ENCODE results near the gene TRIO.
"Not testable (repeated sequence)": the region's sequence is repeated elsewhere in the genome, so short reads cannot be mapped to it uniquely, and the experiment has no call there.

TRIO gene

GRCh38 chr5:14142827-14143545 lies at the start of gene TRIO:
Gene TRIO, plus strand, starts transcription at chr5:14143342. Its CDS starts 384 bp downstream, at chr5:14143726.
- peak; percentile 89 for FAIRE-seq

GRCh38 chr5:14097380-14097779 lies 45.8 kb upstream of the TRIO start:
- FAIRE-seq: not testable (repeated sequence)

- no peak for FAIRE-seq
These were observed 45.1 kb upstream of the TRIO start for GRCh38 chr5:14097998-14098471.

DNA sequence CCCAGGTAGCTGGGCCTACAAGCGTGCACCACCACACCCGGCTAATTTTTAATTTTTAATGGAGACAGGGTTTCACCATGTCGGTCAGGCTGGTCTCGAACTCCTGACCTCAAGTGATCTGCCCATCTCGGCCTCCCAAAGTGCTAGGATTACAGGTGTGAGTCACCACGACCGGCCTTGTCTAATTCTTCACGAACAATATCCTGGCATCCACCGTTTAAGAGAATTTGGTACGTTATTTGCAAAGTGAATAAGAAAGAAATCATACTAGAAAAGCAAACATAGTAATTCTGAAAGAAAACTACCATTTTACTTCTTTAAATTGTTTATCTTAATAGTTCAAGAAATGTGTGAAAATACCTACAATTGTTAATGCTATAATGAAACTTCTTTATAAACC lies 42.9 kb upstream of the TRIO start:
- peak; percentile 6 for FAIRE-seq

DNA sequence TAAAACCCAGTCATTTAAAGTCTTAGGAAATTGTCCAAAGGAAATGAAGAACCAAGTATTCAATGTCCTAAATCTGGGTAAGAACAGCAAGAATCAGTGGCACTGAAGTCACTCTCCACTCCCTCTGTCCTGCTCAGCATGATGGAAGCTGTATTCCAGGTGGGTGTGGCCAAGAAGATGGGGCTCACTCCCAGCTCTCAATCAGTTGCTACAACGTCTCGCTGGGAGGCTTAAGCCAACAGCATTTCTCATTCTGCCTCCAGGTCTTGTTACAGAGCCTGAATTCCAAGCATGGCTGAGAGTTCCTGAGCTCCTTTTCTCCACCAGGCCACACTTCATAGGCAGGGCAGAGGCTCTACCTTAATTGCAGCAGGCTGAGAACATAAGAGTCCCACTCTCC lies 41.2 kb upstream of the TRIO start:
- no peak for FAIRE-seq

GRCh38 chr5:14102666-14103065 lies 40.5 kb upstream of the TRIO start:
- no peak for FAIRE-seq

DNA sequence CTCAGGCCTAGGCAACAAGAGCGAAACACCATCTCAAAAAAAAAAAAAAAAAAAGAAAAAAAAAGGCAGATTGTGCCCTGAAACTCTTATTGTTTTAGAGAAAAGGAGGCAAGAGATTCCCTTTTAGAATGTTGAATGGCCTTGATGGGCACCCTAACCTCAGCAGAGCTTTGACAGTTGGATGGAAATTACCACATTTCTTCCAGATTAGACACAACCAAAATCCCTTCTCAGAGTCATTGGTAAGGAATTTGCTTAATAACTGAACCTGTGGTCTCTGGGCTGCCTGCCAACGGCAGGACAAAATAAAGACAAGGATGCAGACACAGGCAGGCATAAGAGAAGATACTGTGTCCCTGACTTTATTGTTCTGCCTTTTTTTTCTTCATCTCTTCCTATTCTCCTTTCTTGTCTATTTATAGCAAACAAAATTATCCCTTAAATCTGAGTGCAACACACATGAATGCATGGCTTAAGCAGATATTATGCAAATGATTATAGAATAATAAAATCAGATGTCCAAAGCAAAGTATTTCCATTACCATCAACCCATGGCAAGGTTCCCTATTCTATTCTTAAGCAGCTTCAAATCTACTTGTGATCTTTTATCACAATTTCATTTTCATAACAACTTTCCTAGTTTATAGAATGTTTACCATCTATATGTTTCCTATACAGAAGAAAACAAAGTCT lies 37.3 kb upstream of the TRIO start:
- FAIRE-seq: no peak

DNA sequence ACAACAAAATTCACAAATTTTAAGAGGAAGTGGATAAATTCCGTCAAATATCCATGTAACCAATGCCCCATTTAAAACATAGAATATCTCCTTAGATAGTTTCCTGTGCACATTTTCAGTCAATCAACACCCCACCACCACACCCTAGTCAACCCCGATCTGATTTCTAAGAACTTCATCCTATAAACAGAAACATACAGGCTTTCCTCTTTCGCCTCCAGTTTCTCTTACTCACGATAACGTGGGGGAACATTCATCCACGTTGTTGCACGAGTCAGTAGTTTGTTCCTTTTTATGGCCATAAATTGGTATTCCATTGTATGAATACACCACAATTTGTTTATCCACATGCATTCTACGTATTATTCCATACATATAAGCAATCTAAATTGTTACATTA lies 35.6 kb upstream of the TRIO start:
- FAIRE-seq: no peak

DNA sequence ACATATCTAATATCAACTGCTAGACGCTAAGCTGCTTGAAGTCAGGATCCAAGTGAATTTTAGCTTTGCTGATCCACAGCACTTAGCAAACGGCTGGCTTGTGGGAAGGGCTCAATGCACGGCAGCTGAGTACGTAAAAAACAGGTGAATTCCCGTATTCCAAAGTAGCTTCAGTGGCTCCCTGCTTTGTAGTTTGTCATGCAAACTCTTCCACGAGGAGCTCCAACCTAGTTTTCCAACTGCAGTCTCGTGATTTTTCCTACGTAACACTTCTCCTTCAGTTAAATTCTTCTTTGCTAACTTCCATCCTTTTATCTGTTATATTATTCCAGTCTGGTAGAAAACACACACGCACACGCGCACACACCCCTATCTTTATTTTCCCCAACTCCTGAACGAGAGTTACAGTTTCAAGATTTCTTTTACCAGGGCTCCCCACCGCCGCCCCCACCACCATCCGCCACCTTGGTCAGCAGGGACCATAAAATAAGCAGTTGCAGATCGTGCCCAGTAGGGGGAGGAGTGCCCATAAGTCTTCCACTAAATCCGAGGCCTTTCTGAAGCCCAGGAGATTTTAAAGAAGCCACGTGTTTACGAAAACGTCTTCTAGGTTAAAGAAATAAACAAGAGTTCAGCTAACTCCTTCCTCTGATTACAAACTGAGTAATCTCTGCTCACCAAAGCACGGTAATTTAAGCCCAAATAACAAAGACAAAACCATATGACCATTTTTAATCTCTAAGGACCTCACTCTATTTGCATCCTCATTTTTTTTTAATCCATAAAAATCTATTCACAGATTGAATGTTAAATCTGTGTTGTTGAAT lies 34.8 kb upstream of the TRIO start:
- peak; percentile 65 for FAIRE-seq

DNA sequence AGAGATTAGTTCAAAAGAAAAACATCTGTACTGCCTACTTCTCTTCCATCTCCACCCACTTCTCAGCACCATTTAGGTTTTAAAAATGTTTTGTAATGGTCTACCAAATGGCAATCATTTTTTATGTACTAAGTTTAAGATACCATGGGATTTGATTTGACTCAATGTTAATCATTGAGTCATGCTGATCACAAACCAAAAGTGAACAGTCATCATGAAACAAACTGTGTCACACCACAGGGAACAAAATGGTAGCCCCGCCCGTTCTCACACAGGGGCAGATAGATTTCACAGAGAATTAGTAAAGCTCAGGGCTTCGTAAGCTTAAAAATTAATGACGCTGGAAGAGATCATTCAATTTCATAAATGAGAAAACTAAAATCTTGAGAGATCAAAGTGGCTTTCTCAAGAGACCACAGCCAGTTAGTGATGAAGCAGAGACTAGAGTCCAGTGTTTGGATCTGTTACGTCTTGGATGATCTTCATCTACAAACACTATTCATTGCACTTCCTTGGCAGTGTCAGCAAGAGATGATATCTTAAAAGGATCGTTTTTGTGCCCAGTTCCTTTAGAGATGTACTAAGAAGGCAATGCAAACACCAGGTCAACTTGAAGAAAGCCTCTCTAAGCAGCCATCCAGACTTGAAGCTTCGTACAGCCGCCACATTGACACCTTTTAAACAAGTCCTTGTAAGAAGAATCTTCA lies 33.9 kb upstream of the TRIO start:
- FAIRE-seq: no peak

DNA sequence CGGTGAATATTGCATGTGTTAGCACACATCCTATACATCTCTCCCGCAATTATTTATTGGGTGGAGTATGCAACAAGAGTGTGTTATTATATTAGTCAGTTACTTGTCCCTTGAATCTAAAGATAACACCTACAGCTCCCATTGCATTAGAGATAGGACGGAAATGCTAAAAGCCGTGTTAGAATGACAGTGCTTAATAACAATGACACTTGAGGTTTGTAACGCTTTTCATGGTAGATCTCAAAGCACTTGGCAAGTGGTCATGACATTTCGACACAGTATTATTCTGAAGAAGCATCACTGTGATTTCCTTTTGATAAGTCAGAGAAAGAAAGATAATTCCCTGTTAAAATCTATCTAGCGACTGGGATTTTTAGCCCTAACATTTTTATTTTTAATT lies 33.4 kb upstream of the TRIO start:
- FAIRE-seq: no peak

GRCh38 chr5:14110196-14110595 lies 32.9 kb upstream of the TRIO start:
- no peak for FAIRE-seq

- FAIRE-seq: no peak
These were observed 32.5 kb upstream of the TRIO start for GRCh38 chr5:14110680-14111079.

DNA sequence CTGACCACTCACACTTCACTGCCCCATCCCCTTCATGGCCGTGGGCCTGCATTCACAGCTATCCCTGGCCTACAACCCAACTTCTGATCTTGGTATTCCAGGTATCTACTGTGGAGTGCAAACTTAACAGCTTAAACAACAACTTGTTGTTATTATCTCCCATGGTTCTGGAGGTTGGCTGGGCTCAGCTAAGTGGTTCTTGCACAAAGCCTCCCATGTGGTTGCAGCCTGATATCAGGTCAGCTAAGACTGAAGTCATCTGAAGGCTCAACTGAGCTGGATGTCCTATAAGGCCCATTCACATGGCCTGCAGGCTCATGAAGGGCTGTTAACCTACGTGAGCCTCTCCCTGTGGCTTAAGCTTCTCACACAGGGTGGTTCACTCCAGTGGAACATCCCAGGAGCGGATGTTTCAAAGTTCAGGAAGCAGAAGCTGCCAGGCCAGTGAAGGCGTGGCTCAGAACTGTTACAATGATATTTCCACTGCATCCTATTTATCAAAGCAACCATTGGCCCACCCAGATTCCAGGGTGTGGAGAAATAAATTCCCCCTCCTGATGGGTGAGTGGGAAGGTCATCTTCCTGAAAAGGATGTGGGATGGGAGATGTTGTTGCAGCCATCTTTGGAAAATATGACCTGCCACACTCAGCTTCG lies 30.0 kb upstream of the TRIO start:
- no peak for FAIRE-seq

GRCh38 chr5:14114615-14115251 lies 28.4 kb upstream of the TRIO start:
- no peak for FAIRE-seq

GRCh38 chr5:14115323-14115895 lies 27.7 kb upstream of the TRIO start:
- no peak for FAIRE-seq

DNA sequence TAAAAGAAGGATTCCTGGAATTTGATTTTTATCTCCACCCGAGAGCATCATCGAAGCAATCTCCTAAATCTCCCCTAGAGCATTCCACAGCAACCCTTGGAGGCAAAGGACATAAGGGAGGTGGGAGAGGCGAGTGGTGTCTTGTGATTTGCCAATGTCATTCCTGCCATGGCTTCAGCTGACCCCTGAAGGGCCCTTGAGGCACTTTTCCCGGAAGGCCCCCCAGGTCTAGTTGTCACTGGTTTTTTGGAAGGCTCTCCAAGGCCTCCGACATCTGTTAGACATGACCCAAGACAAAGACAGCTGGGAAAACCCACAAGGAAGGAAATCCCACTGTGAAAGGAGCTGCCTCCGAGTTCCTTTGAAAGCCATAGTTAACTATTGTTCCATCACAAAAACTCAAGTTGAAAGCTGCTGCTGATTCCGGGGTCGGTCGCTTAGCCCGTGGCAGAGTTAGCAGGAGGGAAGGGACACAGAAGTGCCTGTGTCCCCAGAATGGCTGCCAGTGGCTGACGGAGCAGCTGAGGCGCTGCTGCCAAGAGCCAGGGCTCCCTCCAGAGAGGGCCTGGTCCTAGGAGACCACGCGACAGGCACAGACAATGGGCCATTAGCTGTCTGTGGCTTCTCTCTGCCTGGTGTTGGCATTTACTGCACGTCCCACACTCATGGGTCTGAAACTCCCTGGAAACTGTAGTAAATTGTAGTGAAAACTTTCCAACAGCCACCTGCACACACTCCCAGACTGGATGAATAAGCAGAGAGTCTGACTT lies 24.4 kb upstream of the TRIO start:
- no peak for FAIRE-seq

DNA sequence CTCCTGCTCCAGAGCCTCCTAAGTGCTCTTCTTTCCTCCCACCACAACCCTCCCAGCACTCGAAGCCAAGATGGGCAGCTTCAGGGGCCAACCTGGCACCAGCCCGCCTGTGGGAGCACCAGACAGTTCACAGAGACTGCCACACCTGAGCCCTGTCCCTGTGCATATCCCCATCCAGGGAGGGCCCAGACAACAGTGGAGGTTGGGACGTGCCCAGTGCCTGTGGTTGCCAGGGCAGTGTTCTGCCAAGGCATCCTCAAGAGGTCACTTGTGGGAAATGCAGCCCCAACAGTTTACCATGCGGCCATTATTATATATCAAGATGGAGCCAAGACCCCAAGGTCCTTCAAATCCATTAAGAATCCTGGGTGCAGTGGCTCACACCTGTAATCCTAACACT lies 23.0 kb upstream of the TRIO start:
- FAIRE-seq: no peak

DNA sequence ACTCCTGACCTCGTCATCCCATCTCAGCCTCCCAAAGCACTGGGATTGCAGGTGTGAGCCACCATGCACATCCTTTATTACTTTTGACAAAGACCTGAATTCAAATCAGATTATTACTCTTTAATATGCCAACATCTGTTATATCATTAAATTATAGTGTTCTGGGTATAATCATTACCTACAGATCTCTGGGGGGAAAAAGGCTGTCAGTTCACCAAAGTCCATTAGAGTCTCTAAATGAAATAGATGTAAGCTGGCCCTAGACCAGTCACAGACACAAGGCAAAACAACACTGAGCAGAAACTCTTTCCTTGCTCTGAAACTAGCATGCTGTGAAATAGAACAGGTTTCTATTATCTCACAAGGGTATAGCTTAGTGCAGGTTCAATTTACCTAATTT lies 21.6 kb upstream of the TRIO start:
- FAIRE-seq: no peak

DNA sequence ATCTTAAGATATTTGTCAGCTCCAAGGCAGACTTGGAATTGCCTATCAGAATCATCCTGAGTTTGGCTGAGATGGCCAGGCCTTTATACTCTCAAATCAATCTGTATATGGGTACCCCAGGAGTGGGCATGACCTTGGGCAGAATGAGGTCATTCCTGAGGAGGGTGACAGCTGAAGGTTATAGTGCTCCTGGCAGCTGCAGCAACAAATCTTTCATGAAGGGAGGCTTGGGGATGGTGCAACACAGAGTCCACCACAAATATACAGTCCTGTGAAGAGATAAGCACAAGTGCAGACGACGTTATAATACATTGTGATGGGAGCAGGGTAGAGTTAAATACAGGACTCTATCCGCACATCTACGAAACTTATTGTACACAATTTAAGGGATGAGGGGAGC lies 21.1 kb upstream of the TRIO start:
- no peak for FAIRE-seq

DNA sequence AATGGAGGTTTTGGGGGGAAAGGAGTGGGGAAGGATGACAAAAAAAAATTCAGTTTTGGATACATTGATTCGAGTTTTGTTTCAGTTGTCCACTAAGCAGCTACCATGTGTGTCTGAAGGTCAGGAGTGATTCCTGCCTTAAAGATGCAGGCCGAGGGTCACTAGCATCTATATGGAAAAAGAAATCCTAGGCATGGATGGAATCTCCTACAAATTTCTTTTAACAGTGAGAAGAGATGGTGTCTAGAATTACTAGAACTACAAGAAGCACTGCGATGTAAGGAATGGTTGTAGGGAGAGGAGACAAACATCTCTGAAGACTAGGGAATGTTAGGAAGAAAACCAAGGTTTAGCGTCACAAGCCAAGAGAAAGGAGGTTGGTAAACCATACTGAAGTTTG lies 19.6 kb upstream of the TRIO start:
- no peak for FAIRE-seq

All from A204.1 (cell line).